Body of pancreas (tissue), 4 donors: Measurements from ENCODE around the gene C1orf232.

Experiments
- POLR2A ChIP-seq, 3 donors: fragments of 450-650 bp; IDR thresholded peaks; one replicate each; pipeline ENCODE4 v1.6.1; 2016; ENCODE audit warnings: antibody characterized with exemption in 3 of 3, mild to moderate bottlenecking in 2 of 3
- TF ChIP-seq, protein P1 (sequence below), 7 experiments: fragments of 450-650 bp in 4 of 7; fragments of 200-600 bp in 3 of 7; sonication (generic) in 3 of 7; IDR thresholded peaks; one replicate each; pipeline ENCODE4 v1.5.1; 2016 to 2019; ENCODE audit warnings: antibody characterized with exemption in 7 of 7

- TF ChIP-seq, protein P1, sequence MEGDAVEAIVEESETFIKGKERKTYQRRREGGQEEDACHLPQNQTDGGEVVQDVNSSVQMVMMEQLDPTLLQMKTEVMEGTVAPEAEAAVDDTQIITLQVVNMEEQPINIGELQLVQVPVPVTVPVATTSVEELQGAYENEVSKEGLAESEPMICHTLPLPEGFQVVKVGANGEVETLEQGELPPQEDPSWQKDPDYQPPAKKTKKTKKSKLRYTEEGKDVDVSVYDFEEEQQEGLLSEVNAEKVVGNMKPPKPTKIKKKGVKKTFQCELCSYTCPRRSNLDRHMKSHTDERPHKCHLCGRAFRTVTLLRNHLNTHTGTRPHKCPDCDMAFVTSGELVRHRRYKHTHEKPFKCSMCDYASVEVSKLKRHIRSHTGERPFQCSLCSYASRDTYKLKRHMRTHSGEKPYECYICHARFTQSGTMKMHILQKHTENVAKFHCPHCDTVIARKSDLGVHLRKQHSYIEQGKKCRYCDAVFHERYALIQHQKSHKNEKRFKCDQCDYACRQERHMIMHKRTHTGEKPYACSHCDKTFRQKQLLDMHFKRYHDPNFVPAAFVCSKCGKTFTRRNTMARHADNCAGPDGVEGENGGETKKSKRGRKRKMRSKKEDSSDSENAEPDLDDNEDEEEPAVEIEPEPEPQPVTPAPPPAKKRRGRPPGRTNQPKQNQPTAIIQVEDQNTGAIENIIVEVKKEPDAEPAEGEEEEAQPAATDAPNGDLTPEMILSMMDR (IDR thresholded peaks at IDR 0.05), result peak in 4 of 7 experiments; percentile 17 to 28 (median 21)
- no peak for TF ChIP-seq POLR2A (IDR thresholded peaks at IDR 0.05)
These were observed 21.7 kb upstream of the C1orf232 start, which contains the start of gene CATSPER4 for GRCh38 chr1:26190373-26190987.
